Hepatocyte (in vitro differentiated cells): ENCODE results near the gene TBRG1. TPM values are rescaled to one million over a fixed set of nuclear protein-coding genes. Genes with fewer than 3 reads are reported as not detected.

Experiments used
- polyA plus RNA-seq: library from polyadenylated mRNA; unstranded; fragments of >200 nt; fragmentation: Nextera tagmentation; extraction: Ambion mirVana; gene quantifications from 2 replicates; pipeline ENCODE4 v1.2.1, GENCODE V29; 2016
- small RNA-seq: library from RNA; depleted of rRNA; stranded (forward); fragments of <200 nt; gene quantifications from one replicate; pipeline ENCODE3, GENCODE V24; 2014
- total RNA-seq: library from RNA; depleted of rRNA; stranded (reverse); fragments of >200 nt; gene quantifications from 2 replicates; pipeline ENCODE4 v1.2.3, GENCODE V29; 2014

Gene TBRG1
- total and polyA plus RNA-seq, 2 experiments from 2014 or later = 34.6 to 35.0 TPM

Small RNA genes lying within 50 kb of the gene (small RNA-seq; reads per million reads assigned to genes)
- not detected for gene RNA5SP352

Other genes with a start within 250 kb of the TBRG1 start
- gene OR8B2, start 238.4 kb upstream of the TBRG1 start, total RNA-seq = not detected in 2 replicates
- gene OR8B2, start 238.4 kb upstream of the TBRG1 start, polyA plus RNA-seq = not detected in 2 replicates
- gene OR8B3, start 223.8 kb upstream of the TBRG1 start, total RNA-seq = not detected in 2 replicates
- gene OR8B3, start 223.8 kb upstream of the TBRG1 start, polyA plus RNA-seq = not detected in 2 replicates
- not detected in 2 replicates for gene OR8B4, start 198.0 kb upstream of the TBRG1 start, total RNA-seq
- not detected in 2 replicates for gene OR8B4, start 198.0 kb upstream of the TBRG1 start, polyA plus RNA-seq
- gene OR8B8, start 177.2 kb upstream of the TBRG1 start, total RNA-seq = not detected in 2 replicates
- not detected in 2 replicates for gene OR8B8, start 177.2 kb upstream of the TBRG1 start, polyA plus RNA-seq
- gene OR8B12, start 79.2 kb upstream of the TBRG1 start, total RNA-seq = not detected in 2 replicates
- gene OR8B12, start 79.2 kb upstream of the TBRG1 start, polyA plus RNA-seq = not detected in 2 replicates
- gene OR8A1, start 52.9 kb upstream of the TBRG1 start, total RNA-seq = not detected in 2 replicates
- gene OR8A1, start 52.9 kb upstream of the TBRG1 start, polyA plus RNA-seq = not detected in 2 replicates
- not detected in 2 replicates for gene PANX3, start 11.4 kb upstream of the TBRG1 start, total RNA-seq
- gene PANX3, start 11.4 kb upstream of the TBRG1 start, polyA plus RNA-seq = 0.09 and 0.25 TPM in 2 replicates
- gene SIAE, start 50.9 kb downstream of the TBRG1 start, total RNA-seq = 35.5 and 37.0 TPM in 2 replicates
- gene SIAE, start 50.9 kb downstream of the TBRG1 start, polyA plus RNA-seq = 18.6 and 24.0 TPM in 2 replicates
- gene SPA17, start 51.0 kb downstream of the TBRG1 start, total RNA-seq = 5.8 and 7.2 TPM in 2 replicates
- 3.8 and 5.8 TPM in 2 replicates for gene SPA17, start 51.0 kb downstream of the TBRG1 start, polyA plus RNA-seq
- gene NRGN, start 117.1 kb downstream of the TBRG1 start, total RNA-seq = not detected in 2 replicates
- gene NRGN, start 117.1 kb downstream of the TBRG1 start, polyA plus RNA-seq = 1.1 and 1.2 TPM in 2 replicates
- 22.6 and 22.9 TPM in 2 replicates for gene VSIG2, start 129.4 kb downstream of the TBRG1 start, total RNA-seq
- gene VSIG2, start 129.4 kb downstream of the TBRG1 start, polyA plus RNA-seq = 34.3 and 38.9 TPM in 2 replicates
- 2.0 and 3.6 TPM in 2 replicates for gene ESAM, start 139.4 kb downstream of the TBRG1 start, total RNA-seq
- 3.9 and 7.9 TPM in 2 replicates for gene ESAM, start 139.4 kb downstream of the TBRG1 start, polyA plus RNA-seq
- gene MSANTD2, start 177.5 kb downstream of the TBRG1 start, total RNA-seq = 14.9 and 18.3 TPM in 2 replicates
- 10.8 and 11.2 TPM in 2 replicates for gene MSANTD2, start 177.5 kb downstream of the TBRG1 start, polyA plus RNA-seq
- 3.7 and 5.0 TPM in 2 replicates for gene ROBO3, start 242.6 kb downstream of the TBRG1 start, total RNA-seq
- gene ROBO3, start 242.6 kb downstream of the TBRG1 start, polyA plus RNA-seq = 10.4 and 11.0 TPM in 2 replicates